ENCODE results near the gene UNKL.

UNKL gene

GRCh38 chr16:1374418-1375297 lies 39.8 kb downstream of the UNKL start:
- DNase-seq = no peak

- no peak for DNase-seq
These were observed 42.1 kb downstream of the UNKL start for GRCh38 chr16:1372292-1372950.

GRCh38 chr16:1371054-1371978 lies 43.2 kb downstream of the UNKL start:
- no peak for DNase-seq

- DNase-seq = no peak
These were observed 46.9 kb downstream of the UNKL start for GRCh38 chr16:1367486-1368174.

GRCh38 chr16:1366712-1367299 lies 47.7 kb downstream of the UNKL start:
- DNase-seq = no peak

GRCh38 chr16:1366060-1366711 lies 48.3 kb downstream of the UNKL start:
- DNase-seq = no peak

- no peak for DNase-seq
These were observed 50.0 kb downstream of the UNKL start for GRCh38 chr16:1364510-1364909.

GRCh38 chr16:1363501-1364041 lies 50.9 kb downstream of the UNKL start:
- DNase-seq = peak; percentile 48

- no peak for DNase-seq
These were observed 51.7 kb downstream of the UNKL start for GRCh38 chr16:1362807-1363206.

- DNase-seq = no peak
These were observed 52.7 kb downstream of the UNKL start for GRCh38 chr16:1361685-1362360.

GRCh38 chr16:1357906-1358566 lies 56.5 kb downstream of the UNKL start:
- DNase-seq = no peak

- no peak for DNase-seq
These were observed 58.2 kb downstream of the UNKL start for GRCh38 chr16:1356061-1356900.

GRCh38 chr16:1355591-1355990 lies 58.9 kb downstream of the UNKL start:
- DNase-seq = no peak

GRCh38 chr16:1354815-1355540 lies 59.5 kb downstream of the UNKL start:
- DNase-seq = no peak

GRCh38 chr16:1351582-1352362 lies 62.7 kb downstream of the UNKL start, which contains the start of the genes GNPTG and TSR3:
GNPTG (plus strand) TSS chr16:1351931; CDS start chr16:1351966, 35 bp downstream.
TSR3 (minus strand) TSS chr16:1351878; CDS start chr16:1351804, 74 bp downstream.
- peak; percentile 76 for DNase-seq

GRCh38 chr16:1351215-1351581 lies 63.3 kb downstream of the UNKL start:
- DNase-seq = no peak

GRCh38 chr16:1350691-1351090 lies 63.8 kb downstream of the UNKL start:
- no peak for DNase-seq

All from effector CD8-positive, alpha-beta T cell (primary cell).